GM04503 (cell line): Measurements from ENCODE around the gene CHRNA10.

ENCODE experiments used
- DNase-seq: peaks from one replicate; pipeline ENCODE4 v3.0.0-alpha.2; 2012; ENCODE audit warnings: low read depth

The CHRNA10 gene, protein sequence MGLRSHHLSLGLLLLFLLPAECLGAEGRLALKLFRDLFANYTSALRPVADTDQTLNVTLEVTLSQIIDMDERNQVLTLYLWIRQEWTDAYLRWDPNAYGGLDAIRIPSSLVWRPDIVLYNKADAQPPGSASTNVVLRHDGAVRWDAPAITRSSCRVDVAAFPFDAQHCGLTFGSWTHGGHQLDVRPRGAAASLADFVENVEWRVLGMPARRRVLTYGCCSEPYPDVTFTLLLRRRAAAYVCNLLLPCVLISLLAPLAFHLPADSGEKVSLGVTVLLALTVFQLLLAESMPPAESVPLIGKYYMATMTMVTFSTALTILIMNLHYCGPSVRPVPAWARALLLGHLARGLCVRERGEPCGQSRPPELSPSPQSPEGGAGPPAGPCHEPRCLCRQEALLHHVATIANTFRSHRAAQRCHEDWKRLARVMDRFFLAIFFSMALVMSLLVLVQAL

DNA sequence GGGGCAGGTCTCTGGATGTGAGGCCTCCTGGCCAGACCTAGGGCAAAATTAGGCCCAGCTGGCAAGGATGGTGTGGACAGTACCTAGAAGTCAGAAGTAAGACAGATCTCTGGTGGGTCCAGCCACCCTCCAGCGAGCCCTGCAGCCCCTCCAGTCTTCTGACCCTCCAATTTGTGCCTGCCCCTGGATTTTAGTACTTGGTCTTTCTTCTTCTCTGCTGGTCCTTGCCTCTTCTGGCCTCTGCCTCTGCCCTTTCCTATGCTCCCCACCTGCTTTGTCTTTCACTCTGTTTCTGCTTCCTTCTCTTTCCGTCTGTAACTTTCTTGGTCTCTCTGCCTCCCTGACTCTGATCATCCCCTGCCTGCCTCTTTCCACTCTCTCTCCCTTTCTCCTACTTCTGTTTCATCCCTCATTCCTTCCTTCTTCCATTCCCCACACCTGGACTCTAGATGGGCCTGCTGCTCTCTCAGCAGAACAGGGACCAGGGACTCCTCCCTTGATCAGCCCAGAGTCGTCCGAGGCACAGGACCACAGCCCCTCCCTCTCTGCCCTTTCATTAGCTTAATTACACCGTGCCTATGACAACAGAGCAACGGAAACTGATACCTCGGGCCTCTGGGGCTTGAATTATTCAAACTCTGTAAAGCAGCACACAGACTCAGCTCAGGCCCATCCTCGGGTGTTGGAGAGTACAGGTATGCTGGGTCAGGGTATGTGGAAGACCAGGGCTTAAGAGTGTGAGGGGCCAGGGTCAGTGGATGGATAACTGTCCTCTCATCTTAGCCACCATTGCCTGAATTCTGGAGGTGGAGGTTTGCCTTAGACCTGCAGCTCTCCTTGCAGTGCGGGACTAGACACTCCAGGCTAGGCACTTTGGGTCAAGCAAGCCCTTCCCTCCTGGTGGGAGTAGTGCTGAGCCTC, at the start of gene CHRNA10:
TSS of gene CHRNA10 (minus strand) at position 51 of the 921 bp plus-strand sequence. CDS start 72 bp downstream, outside the sequence.
- no peak for DNase-seq

DNA sequence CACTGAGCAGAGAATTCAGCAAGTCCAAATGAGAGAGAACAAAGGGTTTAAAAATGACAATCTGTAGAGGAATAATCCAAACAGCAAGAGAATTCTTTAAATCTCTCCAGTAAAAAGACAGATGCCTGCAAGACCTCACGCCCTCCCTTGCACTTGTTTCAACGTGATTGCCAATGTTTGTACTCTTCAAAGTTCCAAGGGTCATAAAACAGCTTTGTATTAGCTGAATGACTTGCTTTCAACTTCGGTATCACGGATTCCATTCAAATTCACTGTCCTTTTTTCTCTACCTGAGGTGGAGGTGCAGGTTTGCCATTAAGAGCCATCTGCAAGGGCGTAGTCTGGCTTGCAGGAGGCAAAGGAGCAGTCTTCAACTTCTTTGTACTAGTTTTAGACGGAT, 41.1 kb upstream of the CHRNA10 start:
- no peak for DNase-seq

DNA sequence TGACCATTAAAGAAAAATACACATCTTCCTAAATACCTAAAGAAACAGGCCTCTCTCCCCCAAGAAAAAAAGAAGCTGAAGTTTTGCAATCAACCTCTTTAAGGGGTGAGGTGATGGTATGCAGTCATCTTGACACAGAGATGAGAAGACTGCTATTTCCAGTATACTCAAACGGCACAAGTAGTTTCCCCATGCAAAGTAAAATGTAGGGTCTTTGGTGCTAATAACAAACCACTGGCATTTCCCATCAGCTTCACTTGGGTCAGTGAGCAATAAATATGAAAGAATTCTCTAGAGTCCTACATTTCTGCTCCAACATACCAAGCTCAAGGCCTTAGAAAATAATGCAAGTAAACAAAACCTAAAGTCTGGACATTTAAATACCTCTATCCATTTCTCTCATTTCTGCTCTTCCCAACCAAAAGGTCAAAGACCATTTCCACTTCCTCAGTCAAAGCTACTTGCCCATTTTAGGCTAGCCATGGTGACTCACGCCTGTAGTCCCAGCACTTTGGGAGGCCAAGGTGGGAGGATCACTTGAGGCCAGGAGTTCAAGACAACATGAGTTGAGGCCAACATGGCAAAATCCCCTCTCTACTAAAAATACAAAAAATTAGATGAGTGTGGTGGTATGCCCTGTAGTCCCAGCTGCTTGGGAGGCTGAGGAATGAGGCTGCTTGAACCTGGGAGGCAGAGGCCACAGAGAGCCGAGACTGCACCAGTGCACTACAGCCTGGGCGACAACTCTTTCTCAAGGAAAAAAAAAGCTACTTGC, 39.5 kb upstream of the CHRNA10 start:
- no peak for DNase-seq

DNA sequence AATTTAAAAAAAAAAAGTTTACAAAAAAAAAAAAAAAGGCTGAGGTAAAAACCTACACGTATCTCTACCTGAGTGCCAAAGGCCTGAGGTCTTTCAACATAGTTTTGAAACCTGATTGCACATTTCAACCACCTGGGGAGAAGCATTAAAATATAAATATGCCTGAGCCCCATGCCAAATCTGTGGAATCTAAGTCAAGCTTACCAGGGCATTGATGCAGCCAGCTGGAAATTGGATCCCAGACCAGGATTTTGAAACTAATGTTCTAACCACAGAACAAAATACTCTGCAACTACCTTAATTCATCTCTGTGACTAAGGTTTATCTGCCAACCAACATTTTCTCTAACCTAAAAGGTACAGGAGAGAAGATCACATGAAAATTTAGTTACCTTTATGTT, 38.8 kb upstream of the CHRNA10 start:
- no peak for DNase-seq

DNA sequence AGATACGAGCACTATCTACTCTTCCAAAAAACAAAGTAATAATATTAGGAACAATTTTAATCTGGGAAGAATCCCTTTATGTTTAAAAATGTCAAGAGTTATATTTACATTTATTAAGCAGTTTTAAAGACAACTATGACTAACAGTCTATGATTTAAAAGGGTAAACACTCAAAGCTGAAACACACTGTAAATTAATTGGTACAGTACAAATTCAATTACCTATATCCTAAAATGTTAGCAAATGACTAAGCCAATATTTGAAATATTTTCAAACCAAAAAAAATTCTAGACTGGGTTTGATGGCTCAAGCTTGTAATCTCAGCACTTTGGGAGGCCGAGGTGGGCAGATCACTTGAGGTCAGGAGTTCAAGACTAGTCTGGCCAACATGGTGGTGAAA, 36.0 kb upstream of the CHRNA10 start:
- no peak for DNase-seq

DNA sequence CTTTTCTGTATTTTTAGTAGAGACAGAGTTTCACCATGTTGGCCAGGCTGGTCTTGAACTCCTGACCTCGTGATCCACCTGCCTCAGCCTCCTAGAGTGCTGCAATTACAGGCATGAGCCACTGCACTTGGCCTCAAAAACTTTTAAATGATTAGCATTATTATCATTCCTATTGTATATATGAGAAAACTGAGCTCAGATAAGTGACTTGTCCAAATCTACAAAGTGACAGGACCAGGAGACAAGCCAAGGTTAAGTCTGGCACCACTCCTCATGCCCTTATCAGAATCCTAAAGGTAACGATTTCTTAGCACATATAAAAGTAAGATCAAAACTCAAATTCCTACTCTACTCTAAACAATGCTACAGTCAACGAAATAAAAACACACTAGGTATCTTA, 32.2 kb upstream of the CHRNA10 start:
- no peak for DNase-seq

DNA sequence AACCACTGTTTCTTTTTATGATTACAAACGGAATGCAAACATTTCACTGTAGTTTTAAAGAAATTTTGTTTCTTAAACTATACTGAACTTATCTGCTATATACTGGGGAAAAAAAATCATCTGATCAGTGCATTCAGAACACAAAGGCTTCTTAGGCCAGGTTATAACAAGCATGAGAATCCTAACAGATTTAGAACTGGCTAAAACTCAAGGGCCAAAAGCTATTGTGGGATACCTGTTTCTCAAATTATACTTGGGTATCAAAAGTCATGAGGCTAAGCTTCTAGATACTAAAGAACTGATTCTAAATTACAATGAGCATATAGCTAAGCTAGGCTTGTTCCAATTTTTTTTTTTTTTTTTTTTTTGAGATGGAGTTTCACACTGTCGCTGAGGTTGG, 29.7 kb upstream of the CHRNA10 start:
- DNase-seq: no peak

DNA sequence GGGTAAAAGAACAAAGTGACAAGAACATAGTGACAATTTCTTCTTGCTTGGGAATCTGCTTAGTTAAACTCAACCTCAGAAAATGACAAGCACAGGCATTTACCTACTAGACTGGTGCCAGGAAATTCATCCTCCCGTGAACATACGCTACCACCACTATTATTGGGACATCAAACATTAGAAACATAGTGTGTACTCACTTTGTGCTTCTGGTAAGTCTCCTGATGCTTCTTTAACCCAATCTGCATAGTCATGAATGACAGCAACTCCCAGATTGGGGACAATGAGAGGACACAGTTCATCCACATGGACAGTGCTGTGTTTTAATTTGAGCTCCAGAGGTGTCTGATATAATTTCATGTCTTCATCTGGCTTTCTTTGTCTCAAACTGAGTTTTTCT, 29.2 kb upstream of the CHRNA10 start:
- no peak for DNase-seq

DNA sequence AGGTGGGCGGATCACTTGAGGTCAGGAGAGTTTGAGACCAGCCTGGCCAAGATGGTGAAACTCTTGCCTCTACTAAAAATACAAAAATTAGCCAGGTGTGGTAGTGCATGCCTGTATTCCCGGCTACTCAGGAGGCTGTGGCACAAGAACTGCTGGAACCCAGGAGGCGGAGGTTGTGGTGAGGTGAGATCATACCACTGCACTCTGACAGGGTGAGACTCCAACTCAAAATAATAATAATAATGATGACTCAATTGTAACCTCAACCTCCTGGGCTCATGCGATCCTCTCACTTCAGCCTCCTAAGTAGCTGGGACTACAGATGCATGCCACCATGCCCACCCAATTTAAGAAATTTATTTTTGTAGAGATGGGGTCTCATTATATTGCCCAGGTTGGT, 15.6 kb upstream of the CHRNA10 start:
- no peak for DNase-seq

DNA sequence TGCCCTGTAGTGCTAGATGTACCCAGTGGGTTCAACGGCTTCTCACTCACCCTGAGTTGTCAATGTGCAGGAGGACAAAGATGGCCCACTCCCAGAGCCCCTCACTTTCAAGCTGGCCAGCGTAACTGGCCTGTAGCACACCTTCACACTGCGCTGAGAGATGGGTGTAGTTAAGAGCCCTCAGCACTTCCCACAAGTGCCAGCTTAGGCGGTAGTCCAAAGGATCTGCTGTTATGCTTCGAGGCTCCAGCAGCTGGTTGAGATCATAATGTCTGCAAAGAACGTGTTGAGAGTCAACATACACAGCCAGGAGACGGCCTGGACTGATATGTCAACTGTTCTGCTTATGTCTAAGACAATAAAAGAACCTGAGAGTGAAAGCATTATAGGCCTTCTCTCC, 14.7 kb upstream of the CHRNA10 start:
- DNase-seq: no peak

DNA sequence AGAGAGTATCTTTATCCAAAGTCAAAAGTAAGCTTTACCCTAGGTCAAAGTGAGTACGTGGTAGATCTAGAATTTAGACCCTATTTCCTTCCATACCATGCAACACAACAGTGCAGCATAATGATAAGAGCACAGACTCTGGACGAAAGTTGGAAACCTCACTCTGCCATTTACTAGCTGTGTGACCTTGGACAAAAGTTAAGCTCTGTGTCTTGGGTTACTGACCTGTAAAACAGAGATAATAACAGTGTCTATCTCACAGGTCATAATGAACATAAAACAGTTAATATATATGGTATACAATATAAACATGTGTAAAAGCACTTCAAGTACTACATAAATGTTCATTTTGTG, 13.6 kb upstream of the CHRNA10 start:
- no peak for DNase-seq

DNA sequence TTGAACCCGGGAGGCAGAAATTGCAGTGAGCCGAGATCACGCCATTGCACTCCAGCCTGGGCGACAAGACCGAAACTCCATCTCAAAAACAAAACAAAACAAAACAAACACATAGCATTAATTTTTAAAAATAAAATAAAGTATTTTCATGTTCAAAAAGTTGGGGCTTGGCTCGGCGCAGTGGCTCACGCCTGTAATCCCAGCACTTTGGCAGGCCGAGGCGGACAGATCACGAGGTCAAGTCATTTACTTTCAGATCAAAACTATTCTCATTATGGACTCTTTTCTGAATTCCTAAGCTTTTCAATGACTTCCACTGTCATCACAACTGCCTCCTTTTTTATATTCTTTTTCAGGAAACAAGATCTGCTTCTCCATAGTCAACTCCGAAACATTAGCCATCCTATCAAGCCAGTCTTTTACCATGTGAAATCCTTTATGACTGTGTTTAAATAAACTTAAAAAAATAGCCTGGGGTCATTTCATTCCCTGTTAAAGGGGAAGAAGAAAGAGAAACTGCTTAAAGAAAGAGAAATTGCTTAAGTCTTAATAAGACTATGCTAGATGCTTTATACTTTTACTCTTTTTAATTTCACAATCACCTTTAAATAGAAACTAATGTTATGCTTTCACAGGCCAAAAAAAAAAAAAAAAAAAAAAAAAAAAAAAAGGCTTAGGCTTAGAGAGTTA, 13.1 kb upstream of the CHRNA10 start:
- DNase-seq: no peak

DNA sequence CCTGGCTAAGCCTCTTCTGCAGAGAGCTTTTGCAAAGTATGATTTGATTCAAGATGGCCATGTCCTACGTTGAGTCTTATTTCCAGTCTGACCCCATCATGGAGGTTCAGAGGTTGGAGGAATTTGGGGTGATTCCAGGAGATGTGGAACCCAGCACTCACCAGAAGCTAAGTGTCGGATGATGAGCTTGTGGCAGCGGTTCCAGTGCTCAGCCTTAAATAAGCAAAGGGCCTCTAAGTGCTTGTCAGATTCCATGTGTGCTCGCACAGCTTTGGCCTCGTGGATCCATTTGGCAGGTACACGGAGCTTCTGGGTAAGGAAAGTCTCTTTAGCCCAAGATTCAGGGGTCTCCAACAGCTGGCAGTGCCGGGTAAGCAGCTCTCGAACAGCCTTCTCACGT, 11.9 kb upstream of the CHRNA10 start:
- no peak for DNase-seq

DNA sequence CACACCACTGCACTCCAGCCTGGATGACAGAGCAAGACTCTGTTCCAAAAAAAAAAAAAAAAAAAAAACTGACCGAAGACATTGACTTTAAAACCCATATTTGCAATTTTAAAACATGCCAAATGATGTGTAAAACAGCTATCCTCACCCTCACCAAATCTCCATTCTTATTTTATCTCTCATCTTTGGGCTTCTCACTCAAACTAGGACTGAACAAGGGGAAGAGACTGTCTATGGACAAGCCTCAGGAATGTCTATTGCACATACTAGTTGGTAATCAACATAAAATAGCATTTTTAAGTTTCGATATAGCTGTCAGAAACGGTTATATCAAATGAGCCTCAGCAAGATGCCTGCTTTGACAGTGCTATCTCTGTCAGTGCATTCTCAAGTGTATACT, 7.9 kb upstream of the CHRNA10 start:
- DNase-seq: no peak

DNA sequence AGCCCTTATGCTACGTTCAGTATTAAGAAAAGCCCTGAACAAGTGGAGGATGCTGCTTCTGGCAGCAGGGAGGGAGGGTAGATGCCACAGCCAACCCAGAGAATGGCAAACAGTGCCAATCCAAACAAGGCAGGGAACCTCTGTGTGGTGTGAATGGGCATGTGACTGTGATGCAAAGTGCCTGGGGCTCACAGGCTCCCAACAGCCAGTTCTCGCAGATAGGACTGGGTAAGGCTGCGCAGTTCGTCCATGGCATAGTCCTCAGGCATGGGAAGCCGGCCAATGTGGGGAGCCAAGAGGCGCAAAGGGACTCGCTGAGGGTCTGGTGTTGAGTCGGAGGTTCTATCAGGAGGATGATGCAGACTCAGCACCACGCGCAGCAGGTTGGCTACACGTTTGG, 4.8 kb upstream of the CHRNA10 start:
- DNase-seq: no peak

DNA sequence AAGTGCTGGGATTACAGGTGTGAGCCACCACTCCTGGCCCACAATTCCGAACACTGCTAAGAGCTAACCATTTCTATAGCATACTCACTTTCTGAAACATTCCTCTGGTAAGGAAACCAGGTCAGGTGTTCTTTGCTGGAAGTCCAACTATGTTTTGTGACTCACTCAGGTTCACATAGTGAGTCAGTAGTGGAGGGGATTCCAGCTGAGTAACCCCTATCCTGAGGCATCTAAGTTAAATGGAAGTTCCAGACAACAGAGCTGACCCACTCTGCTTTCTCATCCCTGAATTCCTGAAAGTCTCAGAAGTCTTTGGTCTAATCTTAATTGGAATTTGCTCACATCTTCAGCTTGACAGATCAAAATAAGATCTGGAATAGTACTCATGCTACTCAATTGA, 3.0 kb upstream of the CHRNA10 start:
- no peak for DNase-seq

DNA sequence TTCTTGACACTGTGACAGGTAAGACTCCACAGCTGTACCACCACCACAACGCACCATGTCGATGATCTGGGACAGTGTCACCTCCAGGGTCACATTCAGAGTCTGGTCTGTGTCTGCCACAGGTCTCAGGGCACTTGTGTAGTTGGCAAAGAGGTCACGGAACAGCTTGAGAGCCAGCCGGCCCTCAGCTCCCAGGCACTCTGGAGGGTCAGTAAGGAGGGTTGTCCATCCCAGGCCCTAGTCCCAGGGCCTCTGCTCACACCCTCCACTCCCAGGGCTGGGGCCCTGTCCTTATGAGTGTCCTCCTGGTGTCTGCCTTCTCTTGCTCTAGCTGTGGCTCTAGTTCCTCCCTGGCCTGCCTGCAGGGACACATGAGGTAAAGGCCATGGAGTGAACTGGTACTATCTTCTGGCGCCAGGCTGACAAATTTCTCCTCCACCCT, 1.4 kb downstream of the CHRNA10 start:
- no peak for DNase-seq

DNA sequence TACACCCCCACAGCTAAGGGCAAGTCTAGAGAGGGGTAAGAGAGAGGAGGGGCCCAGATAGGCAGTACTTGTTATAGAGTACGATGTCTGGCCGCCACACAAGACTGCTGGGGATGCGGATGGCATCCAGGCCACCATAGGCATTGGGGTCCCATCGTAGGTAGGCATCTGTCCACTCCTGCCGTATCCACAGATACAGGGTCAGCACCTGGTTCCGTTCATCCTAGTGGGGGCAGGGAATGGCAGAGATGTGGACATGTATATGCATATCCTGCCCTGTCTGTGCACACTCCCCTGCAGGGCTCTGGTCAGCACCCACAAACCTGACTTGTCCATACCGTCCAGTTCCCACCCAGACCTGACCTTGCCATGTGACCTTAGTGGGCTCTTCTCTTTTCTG, 2.1 kb downstream of the CHRNA10 start:
- DNase-seq: no peak

DNA sequence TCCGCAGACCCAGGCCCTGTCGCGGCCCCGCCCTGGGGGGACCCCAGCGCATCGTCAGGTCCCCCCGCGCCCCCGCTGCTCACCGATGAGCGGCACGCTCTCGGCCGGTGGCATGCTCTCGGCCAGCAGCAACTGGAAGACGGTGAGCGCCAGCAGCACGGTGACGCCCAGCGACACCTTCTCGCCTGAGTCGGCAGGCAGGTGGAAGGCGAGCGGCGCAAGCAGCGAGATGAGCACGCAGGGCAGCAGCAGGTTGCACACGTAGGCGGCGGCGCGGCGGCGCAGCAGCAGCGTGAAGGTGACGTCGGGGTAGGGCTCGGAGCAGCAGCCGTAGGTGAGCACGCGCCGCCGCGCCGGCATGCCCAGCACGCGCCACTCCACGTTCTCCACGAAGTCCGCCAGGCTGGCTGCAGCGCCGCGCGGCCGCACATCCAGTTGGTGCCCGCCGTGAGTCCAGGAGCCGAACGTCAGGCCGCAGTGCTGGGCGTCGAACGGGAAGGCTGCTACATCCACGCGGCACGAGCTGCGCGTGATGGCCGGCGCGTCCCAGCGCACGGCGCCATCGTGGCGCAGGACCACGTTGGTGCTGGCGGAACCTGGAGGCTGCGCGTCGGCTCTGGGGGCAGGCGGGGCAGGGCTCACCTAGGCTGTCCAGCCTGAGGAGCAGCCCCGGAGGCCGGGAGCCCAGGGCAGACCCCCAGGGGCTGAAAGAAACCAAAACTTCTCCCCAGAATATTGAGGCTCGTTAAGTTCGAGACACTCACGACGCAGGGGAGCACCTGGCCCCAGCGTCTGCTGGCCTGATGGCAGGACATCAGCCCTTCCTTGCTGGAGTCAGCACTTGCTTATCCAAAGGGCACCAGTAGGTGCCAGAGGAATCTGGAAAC, 3.8 kb downstream of the CHRNA10 start:
- no peak for DNase-seq

DNA sequence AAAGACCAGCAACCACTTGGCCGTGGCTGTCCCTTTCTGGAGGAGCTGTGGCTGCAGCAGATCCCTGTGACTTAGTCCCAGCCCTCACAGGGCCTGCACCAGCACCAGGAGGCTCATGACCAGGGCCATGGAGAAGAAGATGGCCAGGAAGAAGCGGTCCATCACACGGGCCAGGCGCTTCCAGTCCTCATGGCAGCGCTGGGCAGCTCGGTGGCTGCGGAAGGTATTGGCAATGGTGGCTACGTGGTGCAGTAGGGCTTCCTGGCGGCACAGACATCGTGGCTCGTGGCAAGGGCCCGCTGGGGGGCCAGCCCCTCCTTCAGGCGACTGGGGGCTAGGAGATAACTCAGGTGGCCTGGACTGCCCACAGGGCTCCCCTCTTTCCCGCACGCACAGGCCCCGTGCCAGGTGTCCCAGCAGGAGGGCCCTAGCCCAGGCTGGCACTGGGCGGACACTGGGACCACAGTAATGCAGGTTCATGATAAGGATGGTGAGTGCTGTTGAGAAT, 5.1 kb downstream of the CHRNA10 start:
- no peak for DNase-seq
